ENCODE measurements around the gene LPIN3. TPM values are rescaled to one million over a fixed set of nuclear protein-coding genes. Genes with fewer than 3 reads are reported as not detected.

The LPIN3 gene
- total and polyA plus RNA-seq, 2 of the 4 experiments (the other 2 are of a cell fraction): 2.3 to 8.3 TPM

DNA sequence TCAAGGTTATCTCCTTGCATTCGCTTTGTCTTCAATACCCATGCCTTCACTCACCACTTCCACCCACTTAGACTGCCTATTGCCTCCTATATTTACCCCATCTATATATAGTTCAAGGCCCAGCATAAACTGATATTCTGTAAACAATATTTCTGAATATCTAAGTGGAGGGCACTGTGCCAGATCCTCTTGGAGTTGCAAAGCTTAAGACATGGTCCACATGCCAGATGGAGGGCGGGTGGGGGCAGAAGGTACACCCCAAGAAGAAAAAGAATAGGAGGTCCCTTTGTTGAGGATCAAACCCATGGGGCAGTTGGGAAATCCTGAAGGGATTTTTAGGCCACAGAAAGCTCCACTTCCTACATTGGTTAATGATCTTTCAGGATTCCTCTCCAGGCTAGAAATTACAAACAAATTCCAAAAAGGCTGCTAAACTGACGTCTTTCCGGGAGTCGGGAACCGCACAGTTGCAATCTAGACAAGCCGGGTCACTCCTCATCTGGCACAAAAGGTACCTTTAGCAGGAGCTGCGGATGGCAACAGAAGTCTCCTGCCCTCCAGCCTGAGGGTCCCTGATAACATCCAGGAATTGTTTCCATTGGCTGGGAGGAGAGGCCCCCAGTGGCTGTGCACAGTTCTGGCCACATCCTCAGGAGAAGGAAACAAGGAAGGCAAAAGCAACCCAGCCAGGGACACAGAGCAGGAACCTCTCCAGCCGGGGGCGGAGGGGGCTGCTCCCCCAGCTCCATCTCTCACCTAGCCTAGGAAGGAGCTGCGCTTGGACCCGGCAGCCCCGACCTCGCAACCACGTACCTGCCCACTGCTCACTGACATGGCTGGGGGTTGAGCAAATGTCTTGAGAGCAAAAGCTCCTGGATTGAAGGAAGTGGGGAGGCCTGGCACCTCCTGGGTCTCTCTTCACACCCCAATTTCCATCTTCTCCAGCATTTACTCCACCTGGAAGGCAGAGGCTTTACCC is 5.9 kb upstream of the LPIN3 start:
- H3K4me1 ChIP-seq (ENCODE audit: control insufficient read depth, insufficient read depth, low read length): peaks cover 26% of the 10 kb centered on the region
- DNase-seq: peak; percentile 72
- intact Hi-C loops (cut with micrococcal nuclease) (no loop called here), in situ Hi-C loops (cut with MboI; ENCODE audit: low sequenced_read_pairs) (loop anchor here (5.0 kb wide), 1 partner anchor 102 kb away; no protein-coding TSS in a partner anchor), dilution Hi-C loops (cut with HindIII; ENCODE audit: low sequenced_read_pairs, unreplicated experiment) (no loop called here)
- peak overlapping the region; percentile 81 for H3K27ac ChIP-seq (ENCODE audit: insufficient read depth, low read length)
- no peak overlapping the region; the same call in 1 of the 2 replicates for H3K9ac ChIP-seq (ENCODE audit: low read depth, low read length)
- peak overlapping the region; percentile 92 for H4K5ac ChIP-seq (ENCODE audit: low read depth, low read length)
- H2BK15ac ChIP-seq (ENCODE audit: low read depth, low read length): peak overlapping the region; percentile 82; the same call in 2 of the 3 replicates
- H3K14ac ChIP-seq (replicated peaks; ENCODE audit: low read depth, low read length): peak overlapping the region; percentile 79
- H3K36me3 ChIP-seq (ENCODE audit: control insufficient read depth, insufficient read depth, low read length): no peaks in the 10 kb centered on the region
- no TSS peak for BruUV-seq (replicated peaks)
- H4K20me1 ChIP-seq (ENCODE audit: insufficient read depth, low read length): no peaks in the 10 kb centered on the region
- peak overlapping the region; percentile 88 for H3K18ac ChIP-seq (ENCODE audit: low read depth, low read length)
- peak overlapping the region; percentile 77 for H2BK5ac ChIP-seq (ENCODE audit: low read depth, low read length, poor library complexity, severe bottlenecking)
- peak overlapping the region; percentile 84 for H3K23ac ChIP-seq (ENCODE audit: low read depth, low read length)
- H3K4ac ChIP-seq (ENCODE audit: low read depth, low read length): peak overlapping the region; percentile 87
- POLR2A ChIA-PET (ENCODE audit: unreplicated experiment): no interaction called here
- H3K27me3 ChIP-seq (ENCODE audit: control insufficient read depth, insufficient read depth, low read length): no peaks in the 10 kb centered on the region
- peak overlapping the region; percentile 92 for H2BK20ac ChIP-seq (ENCODE audit: low read depth, low read length)
- H2AK9ac ChIP-seq (replicated peaks; ENCODE audit: low read depth, low read length, poor library complexity): peak overlapping the region; percentile 93
- peaks cover 0 to 3% of the 10 kb centered on the region in 2 experiments; a peak in 1 of 4 replicates for H3K79me1 ChIP-seq (ENCODE audit: low read depth in 1 of 2, low read length in 2 of 2)
- H3K4me3 ChIP-seq (ENCODE audit: insufficient read depth, low read depth, low read length): no peak overlapping the region
- peak overlapping the region; percentile 95 for H2AK5ac ChIP-seq (ENCODE audit: low read depth, low read length)
- peaks cover 14% of the 10 kb centered on the region for H3K9me1 ChIP-seq (ENCODE audit: insufficient read depth, low read length)
- H2BK120ac ChIP-seq (ENCODE audit: low read depth, low read length): peak overlapping the region; percentile 59
- TF ChIP-seq, protein P1, sequence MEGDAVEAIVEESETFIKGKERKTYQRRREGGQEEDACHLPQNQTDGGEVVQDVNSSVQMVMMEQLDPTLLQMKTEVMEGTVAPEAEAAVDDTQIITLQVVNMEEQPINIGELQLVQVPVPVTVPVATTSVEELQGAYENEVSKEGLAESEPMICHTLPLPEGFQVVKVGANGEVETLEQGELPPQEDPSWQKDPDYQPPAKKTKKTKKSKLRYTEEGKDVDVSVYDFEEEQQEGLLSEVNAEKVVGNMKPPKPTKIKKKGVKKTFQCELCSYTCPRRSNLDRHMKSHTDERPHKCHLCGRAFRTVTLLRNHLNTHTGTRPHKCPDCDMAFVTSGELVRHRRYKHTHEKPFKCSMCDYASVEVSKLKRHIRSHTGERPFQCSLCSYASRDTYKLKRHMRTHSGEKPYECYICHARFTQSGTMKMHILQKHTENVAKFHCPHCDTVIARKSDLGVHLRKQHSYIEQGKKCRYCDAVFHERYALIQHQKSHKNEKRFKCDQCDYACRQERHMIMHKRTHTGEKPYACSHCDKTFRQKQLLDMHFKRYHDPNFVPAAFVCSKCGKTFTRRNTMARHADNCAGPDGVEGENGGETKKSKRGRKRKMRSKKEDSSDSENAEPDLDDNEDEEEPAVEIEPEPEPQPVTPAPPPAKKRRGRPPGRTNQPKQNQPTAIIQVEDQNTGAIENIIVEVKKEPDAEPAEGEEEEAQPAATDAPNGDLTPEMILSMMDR (conservative IDR thresholded peaks at IDR 0.05; ENCODE audit: low read depth, low read length): no peak
- no peak for TF ChIP-seq MXI1 (IDR thresholded peaks at IDR 0.05; ENCODE audit: borderline replicate concordance, low read depth, low read length)
- TF ChIP-seq POLR2A (IDR thresholded peaks at IDR 0.05; ENCODE audit: low read depth, low read length): no peak
- no peak for TF ChIP-seq RCOR1 (IDR thresholded peaks at IDR 0.05; ENCODE audit: insufficient replicate concordance, low read length)
- no peak for TF ChIP-seq BHLHE40 (IDR thresholded peaks at IDR 0.05; ENCODE audit: low read depth, low read length)
- TF ChIP-seq MAZ (IDR thresholded peaks at IDR 0.05; ENCODE audit: borderline replicate concordance, low read depth, low read length): no peak
- no peak for TF ChIP-seq SMC3 (IDR thresholded peaks at IDR 0.05; ENCODE audit: low read depth, low read length)
- TF ChIP-seq, protein P2, sequence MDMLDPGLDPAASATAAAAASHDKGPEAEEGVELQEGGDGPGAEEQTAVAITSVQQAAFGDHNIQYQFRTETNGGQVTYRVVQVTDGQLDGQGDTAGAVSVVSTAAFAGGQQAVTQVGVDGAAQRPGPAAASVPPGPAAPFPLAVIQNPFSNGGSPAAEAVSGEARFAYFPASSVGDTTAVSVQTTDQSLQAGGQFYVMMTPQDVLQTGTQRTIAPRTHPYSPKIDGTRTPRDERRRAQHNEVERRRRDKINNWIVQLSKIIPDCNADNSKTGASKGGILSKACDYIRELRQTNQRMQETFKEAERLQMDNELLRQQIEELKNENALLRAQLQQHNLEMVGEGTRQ (IDR thresholded peaks at IDR 0.05; ENCODE audit: low read depth, low read length): no peak
- no peak for TF ChIP-seq CEBPB (IDR thresholded peaks at IDR 0.05; ENCODE audit: low read depth, low read length)
- no peak for TF ChIP-seq RFX5 (IDR thresholded peaks at IDR 0.05; ENCODE audit: low read depth, low read length)
- no peak for TF ChIP-seq CHD1 (IDR thresholded peaks at IDR 0.05; ENCODE audit: low read depth, low read length)
- no peak for TF ChIP-seq RAD21 (IDR thresholded peaks at IDR 0.05; ENCODE audit: low read length)
- TF ChIP-seq FOS (IDR thresholded peaks at IDR 0.05; ENCODE audit: low read depth, low read length): no peak
- CTCF ChIA-PET: interaction anchor here (2.4 kb wide), 1 partner anchor 162 kb away, joined by 8 read pairs; no protein-coding TSS in a partner anchor
- peak; percentile 55 for ATAC-seq (ENCODE audit: low read depth)
- 0 out of 2 replicates have a peak overlapping the region, but pooled peaks have one; percentile 6 for H3K56ac ChIP-seq (ENCODE audit: extremely low read depth, insufficient read depth, low read length)
- peak overlapping the region; percentile 53 to 78 for H4K8ac ChIP-seq (ENCODE audit: low read depth in 2 of 2, low read length in 2 of 2)
- 41% methylated on average over 6 of the region's 15 CpGs; no CpG with 5 or more reads in 1 of the 2 experiments for WGBS, 2 experiments (ENCODE audit: extremely low coverage in 2 of 2, insufficient read length in 1 of 2)
- H4K91ac ChIP-seq (ENCODE audit: insufficient read depth, low read depth, low read length): peak overlapping the region; percentile 80
- H2AFZ ChIP-seq (replicated peaks; ENCODE audit: low read length, poor library complexity): peak overlapping the region; percentile 92
- no peaks in the 10 kb centered on the region for H3K9me3 ChIP-seq (ENCODE audit: control insufficient read depth, insufficient read depth, low read length)
- H3K4me2 ChIP-seq (ENCODE audit: low read depth, low read length): peak overlapping the region; percentile 27

Measured in IMR-90 (cell line).